ENCODE results near the gene DNAJC21.
"Not testable (repeated sequence)": the region's sequence is repeated elsewhere in the genome, so short reads cannot be mapped to it uniquely, and the experiment has no call there.

The DNAJC21 gene

GRCh38 chr5:34923256-34923655, 6.1 kb upstream of the DNAJC21 start:
- not testable (repeated sequence) for DNase-seq (ENCODE audit: low spot score)

- DNase-seq (ENCODE audit: low spot score), result no peak
Measured at GRCh38 chr5:34923694-34924461, 5.5 kb upstream of the DNAJC21 start.

GRCh38 chr5:34924462-34924765, 4.9 kb upstream of the DNAJC21 start:
- DNase-seq (ENCODE audit: low spot score), result no peak

- no peak for DNase-seq (ENCODE audit: low spot score)
Measured at GRCh38 chr5:34926318-34926888, 3.0 kb upstream of the DNAJC21 start.

GRCh38 chr5:34927785-34928184, 1.6 kb upstream of the DNAJC21 start:
- DNase-seq (ENCODE audit: low spot score), result no peak

- DNase-seq (ENCODE audit: low spot score), result no peak
Measured at GRCh38 chr5:34928267-34928666, 1.1 kb upstream of the DNAJC21 start.

- peak; percentile 80 for DNase-seq (ENCODE audit: low spot score)
Measured at GRCh38 chr5:34929720-34930461, 532 bp downstream of the DNAJC21 start.

- DNase-seq (ENCODE audit: low spot score), result no peak
Measured at GRCh38 chr5:34930462-34930844, 1.1 kb downstream of the DNAJC21 start.

GRCh38 chr5:34930870-34931269, 1.5 kb downstream of the DNAJC21 start:
- DNase-seq (ENCODE audit: low spot score), result no peak

- DNase-seq (ENCODE audit: low spot score), result no peak
Measured at GRCh38 chr5:34932947-34933346, 3.6 kb downstream of the DNAJC21 start.

GRCh38 chr5:34941936-34942335, 12.6 kb downstream of the DNAJC21 start:
- DNase-seq (ENCODE audit: low spot score), result no peak

- DNase-seq (ENCODE audit: low spot score), result no peak
Measured at GRCh38 chr5:34944044-34944443, 14.7 kb downstream of the DNAJC21 start.

- DNase-seq (ENCODE audit: low spot score), result no peak
Measured at GRCh38 chr5:34944460-34945047, 15.2 kb downstream of the DNAJC21 start.

GRCh38 chr5:34957321-34957720, 28.0 kb downstream of the DNAJC21 start:
- no peak for DNase-seq (ENCODE audit: low spot score)

GRCh38 chr5:34957857-34958690, 28.7 kb downstream of the DNAJC21 start:
- peak; percentile 33 for DNase-seq (ENCODE audit: low spot score)

GRCh38 chr5:34959323-34959722, 30.0 kb downstream of the DNAJC21 start:
- no peak for DNase-seq (ENCODE audit: low spot score)

GRCh38 chr5:34967540-34967939, 38.2 kb downstream of the DNAJC21 start:
- DNase-seq (ENCODE audit: low spot score), result no peak

GRCh38 chr5:34968258-34968657, 38.9 kb downstream of the DNAJC21 start:
- no peak for DNase-seq (ENCODE audit: low spot score)

GRCh38 chr5:34970552-34970951, 41.2 kb downstream of the DNAJC21 start:
- no peak for DNase-seq (ENCODE audit: low spot score)

GRCh38 chr5:34971655-34972054, 42.3 kb downstream of the DNAJC21 start:
- DNase-seq (ENCODE audit: low spot score), result not testable (repeated sequence)

GRCh38 chr5:34976347-34976746, 47.0 kb downstream of the DNAJC21 start:
- DNase-seq (ENCODE audit: low spot score), result no peak

All from SK-N-DZ (cell line).